ENCODE data around the gene HSCB.
"Not testable (repeated sequence)": the region's sequence is repeated elsewhere in the genome, so short reads cannot be mapped to it uniquely, and the experiment has no call there.

Gene HSCB

DNA sequence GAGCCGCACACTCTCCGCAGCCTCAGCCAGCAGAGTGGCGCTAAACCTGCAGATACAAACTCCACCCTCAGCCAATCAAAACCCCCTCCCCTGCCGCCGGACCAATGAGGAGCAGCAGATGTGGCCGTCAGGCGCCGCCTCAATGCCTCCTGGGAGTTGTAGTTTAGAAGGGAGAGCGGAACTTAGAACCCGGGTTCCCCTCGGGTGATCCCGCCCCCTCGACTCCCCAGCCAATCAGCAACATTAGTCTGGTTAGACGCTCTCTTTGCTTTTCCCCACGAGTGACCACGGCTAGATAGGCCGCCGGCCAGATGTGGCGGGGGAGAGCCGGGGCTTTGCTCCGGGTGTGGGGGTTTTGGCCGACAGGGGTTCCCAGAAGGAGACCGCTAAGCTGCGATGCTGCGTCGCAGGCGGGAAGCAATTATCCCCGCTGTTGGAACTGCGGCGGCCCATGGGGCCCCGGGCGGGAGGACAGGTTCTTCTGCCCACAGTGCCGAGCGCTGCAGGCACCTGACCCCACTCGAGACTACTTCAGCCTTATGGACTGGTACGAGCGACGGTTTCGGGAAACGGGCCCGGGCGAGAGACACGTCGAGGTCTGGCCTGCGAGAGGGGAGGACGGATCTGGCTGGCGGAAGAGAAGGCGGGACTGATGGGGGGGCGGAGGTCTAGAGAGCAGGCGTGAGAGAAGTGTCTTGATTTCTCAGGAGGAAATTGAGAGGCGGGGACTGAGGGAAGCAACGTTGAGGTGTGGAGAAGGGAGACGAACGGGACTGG is at the start of gene HSCB, which contains the start of gene CHEK2:
TSS of gene HSCB (plus strand) at position 255 of the 777 bp plus-strand sequence. CDS start at position 312, 57 bp downstream.
TSS of gene CHEK2 (minus strand) at position 36 of the 777 bp plus-strand sequence. CDS start 7,099 bp downstream, outside the sequence.
- peak; percentile 83 for DNase-seq

- not testable (repeated sequence) for DNase-seq
These were observed 48.6 kb upstream of the HSCB start for GRCh38 chr22:28693041-28693760.

DNA sequence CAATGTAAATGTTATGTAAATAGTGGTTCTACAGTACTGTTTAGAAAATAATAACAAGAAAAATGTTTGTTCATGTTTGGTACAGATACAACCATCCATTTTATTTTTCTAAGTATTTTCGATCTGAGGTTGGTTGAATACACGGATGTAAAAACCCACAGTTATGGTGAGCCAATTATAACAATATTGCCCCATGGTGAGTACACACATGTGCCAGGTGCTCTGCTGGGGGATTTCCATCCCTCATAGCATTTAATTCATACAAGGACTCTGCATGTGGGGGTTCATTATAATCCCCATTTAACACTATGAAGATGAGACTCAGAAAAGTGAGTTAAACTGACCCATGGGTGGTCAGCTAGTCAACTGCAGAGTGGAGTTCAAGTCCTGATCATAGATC is 38.9 kb upstream of the HSCB start:
- no peak for DNase-seq

- DNase-seq, result no peak
These were observed 38.4 kb upstream of the HSCB start for GRCh38 chr22:28703436-28703835.

GRCh38 chr22:28706845-28707244 is 35.0 kb upstream of the HSCB start:
- no peak for DNase-seq

DNA sequence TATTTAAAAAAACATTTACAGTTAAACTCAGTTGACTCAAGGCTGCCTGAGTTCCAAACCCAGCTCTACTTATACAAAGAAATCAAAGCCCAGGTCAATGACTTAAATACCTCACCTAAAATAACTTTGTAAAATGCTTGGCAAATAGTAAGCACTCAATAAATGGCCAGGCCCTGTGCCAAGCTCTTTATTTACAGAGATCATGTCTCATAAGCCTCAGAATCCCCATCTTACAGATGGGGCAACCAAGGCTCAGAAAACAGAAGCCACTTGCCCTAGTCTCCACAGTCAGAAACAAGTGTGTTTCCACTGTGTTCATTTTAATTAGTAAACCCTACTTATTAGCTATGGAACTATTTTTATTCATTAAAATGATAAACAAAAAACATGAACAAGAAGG is 31.7 kb upstream of the HSCB start:
- DNase-seq, result no peak

DNA sequence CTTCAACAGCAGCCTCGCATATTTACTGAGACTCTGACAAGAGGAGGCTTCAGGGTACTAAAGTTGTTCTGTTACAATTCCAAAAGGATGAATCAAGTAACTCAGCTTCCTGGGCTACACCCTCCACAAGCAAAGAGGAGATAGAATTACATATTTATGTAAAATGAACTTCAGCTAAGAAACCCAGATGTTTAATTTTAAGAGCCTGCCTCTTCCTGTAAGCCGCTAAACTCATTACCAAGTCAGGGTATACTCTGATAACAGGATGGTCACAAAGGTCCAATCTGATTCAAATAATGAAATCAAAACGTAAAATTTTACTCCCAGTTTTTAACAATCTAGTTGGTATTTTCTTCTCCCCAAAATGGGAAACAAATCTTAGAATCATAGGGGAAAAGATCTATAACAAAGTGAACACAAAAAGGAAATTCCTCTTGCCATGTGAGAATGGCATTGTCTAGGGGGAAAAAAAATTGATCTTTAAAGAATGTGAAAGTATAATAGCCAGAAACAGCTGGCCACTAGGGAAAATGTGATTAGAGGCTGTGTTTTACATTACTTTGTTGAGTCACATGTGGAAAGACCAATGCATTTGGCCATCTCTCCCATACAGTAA is 31.2 kb upstream of the HSCB start:
- no peak for DNase-seq

GRCh38 chr22:28711341-28711740 is 30.5 kb upstream of the HSCB start:
- no peak for DNase-seq

DNA sequence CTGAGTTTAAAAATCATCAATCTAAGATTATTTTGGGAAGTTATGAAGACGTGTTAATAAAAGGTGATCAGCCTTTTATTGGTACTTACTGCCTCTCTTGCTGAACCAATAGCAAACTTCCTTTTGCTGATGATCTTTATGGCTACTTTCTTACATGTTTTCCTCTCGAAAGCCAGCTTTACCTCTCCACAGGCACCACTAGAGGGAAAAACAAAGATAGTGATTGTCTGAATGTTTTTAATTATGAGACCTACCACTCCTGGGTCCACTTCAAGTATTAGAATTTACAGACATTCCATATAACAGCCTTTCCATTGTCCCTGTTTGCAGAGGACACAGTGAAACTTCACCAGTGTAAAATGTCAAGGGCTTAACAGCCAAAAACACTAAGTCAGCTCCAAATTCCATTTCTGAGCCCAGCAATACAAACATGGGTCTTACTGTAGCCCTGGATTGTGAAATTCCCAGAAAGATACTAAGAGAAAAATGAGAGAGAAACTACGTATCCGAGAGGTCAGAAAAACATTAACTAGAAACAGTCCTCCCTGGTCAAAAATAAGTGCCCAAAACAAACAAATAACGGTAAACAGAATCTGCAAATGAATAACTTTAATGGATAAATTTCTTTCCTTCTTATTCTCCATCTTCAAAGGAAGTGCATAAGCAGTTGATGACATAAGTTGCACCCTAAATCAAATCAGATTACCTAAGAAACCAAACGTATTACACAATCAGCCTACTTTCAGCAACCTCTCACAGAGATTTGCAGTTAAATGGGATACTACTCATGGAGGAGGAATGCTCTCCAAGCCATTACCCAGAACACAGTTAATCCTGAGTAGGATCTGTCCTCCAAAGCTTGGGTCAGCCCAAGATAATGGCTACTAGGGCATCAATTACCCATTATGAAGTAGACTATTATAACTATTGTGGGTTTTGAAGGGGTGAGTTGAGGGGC is 29.7 kb upstream of the HSCB start:
- DNase-seq, result no peak

GRCh38 chr22:28714043-28714628 is 27.7 kb upstream of the HSCB start:
- DNase-seq, result no peak

GRCh38 chr22:28715611-28716010 is 26.2 kb upstream of the HSCB start:
- no peak for DNase-seq

GRCh38 chr22:28716686-28717085 is 25.2 kb upstream of the HSCB start:
- DNase-seq, result no peak

DNA sequence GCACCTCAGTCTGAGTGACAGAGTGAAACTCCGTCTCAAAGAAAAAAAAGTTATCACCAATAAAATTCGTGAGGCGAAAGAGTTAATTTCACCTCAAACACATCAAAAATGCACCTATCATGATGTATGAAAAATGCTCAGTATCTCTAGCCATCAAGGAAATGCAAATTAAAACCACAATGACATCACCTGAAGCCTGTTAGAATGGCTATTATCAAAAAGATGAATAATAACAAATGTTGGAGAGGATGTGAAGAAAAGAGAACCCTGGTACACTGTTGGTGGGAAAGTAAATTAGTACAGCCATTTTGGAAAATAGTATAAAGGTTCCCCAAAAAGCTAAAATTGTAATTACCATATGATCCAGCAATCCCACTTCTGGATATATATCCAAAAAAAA is 23.8 kb upstream of the HSCB start:
- no peak for DNase-seq

- DNase-seq, result no peak
These were observed 13.8 kb upstream of the HSCB start for GRCh38 chr22:28728002-28728401.

DNA sequence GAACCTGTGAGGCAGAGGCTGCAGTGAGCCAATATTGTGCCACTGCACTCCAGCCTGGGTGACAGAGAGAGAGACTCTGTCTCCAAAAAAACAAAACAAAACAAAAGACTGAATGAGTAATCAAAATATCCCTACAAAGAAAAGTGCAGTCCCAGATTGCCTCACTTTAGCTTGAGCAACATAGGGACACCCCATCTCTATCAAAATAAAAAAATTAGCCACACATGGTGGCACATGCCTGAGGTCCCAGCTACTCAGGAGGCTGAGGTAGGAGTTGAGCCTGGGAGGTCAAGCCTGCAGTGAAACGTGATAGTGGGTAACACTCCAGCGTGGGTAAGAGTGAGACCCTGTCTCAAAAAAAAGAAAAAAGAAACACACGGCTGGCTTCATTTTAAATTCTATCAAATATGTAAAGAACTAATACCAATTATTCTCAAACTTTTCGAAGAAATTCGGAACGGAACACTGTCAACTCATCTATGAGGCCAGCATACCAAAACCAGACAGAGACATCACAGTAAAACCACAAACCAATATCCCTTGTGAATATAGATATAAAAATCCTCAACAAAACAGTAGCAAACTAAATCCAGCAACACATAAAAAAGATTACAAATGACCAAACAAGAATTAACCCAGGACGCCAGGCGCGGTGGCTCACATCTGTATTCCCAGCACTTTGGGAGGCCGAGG is 13.1 kb upstream of the HSCB start:
- DNase-seq, result no peak

- no peak for DNase-seq
These were observed 11.7 kb upstream of the HSCB start for GRCh38 chr22:28730179-28730578.

- DNase-seq, result no peak
These were observed 7.4 kb upstream of the HSCB start for GRCh38 chr22:28734393-28734792.

DNA sequence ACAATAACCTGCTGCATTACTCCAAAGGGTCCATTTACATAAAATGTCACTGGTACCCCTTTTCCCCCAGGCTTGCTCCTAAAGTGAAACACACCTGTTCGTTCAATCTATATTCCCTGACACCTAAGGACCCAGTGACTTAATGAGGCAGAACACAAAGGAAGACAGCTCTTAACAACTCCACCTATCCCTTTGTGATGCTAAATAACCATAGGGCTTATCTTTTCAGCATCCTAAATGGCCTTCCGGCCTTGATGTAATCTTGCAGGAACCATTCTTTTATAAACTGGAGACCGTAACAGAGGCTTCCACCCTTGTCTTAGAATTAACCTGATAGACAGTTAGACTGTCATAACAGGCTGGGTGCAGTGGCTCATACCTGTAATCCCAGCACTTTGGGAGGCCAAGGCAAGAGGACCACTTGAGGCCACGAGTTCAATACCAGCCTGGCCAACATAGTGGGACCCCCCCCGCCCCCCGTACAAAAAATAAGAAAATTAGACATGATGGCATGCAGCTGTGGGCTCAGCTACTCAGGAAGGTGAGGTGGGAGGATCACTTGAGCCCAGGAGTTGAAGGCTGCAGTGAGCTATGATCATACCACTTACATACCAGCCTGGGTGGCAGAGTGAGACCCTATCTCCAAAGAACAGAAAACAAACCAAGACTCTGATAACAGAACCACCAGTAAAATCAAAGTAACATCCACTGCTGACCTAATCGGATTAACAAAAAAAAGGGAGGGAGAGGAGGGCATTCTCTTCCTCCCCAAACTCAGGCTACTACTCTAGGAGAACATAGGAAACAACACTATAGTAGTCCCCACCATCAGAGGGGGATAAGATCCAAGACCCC is 5.3 kb upstream of the HSCB start:
- no peak for DNase-seq

- DNase-seq, result no peak
These were observed 4.1 kb upstream of the HSCB start for GRCh38 chr22:28737701-28738100.

DNA sequence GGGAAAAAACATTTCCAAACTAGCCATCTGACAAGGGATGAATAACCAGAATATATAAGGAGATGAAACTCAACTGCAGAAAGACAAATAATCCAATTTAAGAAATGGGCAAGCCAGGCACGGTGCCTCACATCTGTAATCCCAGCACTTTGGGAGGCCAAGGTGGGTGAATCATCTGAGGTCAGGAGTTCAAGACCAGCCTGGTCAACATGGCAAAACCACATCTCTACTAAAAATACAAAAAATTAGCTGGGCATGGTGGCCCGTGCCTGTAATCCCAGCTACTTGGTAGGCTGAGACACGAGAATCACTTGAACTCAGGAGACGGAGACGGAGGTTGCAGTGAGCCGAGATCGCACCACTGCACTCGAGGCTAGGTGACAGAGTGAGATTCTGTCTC is 3.0 kb upstream of the HSCB start:
- DNase-seq, result not testable (repeated sequence)
